Right atrium auricular region (tissue), 2 donors: Measurements from ENCODE around the gene PLPP7. TPM values are rescaled to one million over a fixed set of nuclear protein-coding genes. Genes with fewer than 3 reads are reported as not detected.

Experiments
- DNase-seq: peaks from one replicate; pipeline ENCODE4 v3.0.0-alpha.2; 2019; ENCODE audit warnings: low spot score
- H3K27ac ChIP-seq, 2 donors: fragments of 200-600 bp; sonication (generic); 1 replicate in 1 of 2; 2 replicates in 1 of 2; pipeline ENCODE4 v1.5.1; 2016 to 2019
- H3K27me3 ChIP-seq, 2 donors: fragments of 200-600 bp; sonication (generic); one replicate each; pipeline versions ENCODE4 v1.5.1 to v1.6.0; 2017 to 2019
- H3K36me3 ChIP-seq: fragments of 200-600 bp; sonication (generic); one replicate; pipeline ENCODE4 v1.5.1; 2016
- H3K4me1 ChIP-seq, 2 donors: fragments of 200-600 bp; sonication (generic); one replicate each; pipeline versions ENCODE4 v1.5.1 to v1.6.0; 2017 to 2019
- H3K4me3 ChIP-seq, 2 donors: fragments of 200-600 bp; sonication (generic); 1 replicate in 1 of 2; 2 replicates in 1 of 2; pipeline ENCODE4 v1.5.1; 2017 to 2019; ENCODE audit warnings: mild to moderate bottlenecking in 1 of 2, moderate library complexity in 1 of 2
- H3K9me3 ChIP-seq, 2 donors: fragments of 200-600 bp; sonication (generic); one replicate each; pipeline ENCODE4 v1.5.1; 2019
- total RNA-seq, 2 donors: library from RNA; depleted of rRNA; stranded (reverse); fragments of >200 nt; gene quantifications; one replicate each; pipeline ENCODE4 v1.1.0, GENCODE V29; 2016
- TF ChIP-seq, protein P1 (sequence below), 2 donors: fragments of 200-600 bp; sonication (generic); IDR thresholded peaks; one replicate each; pipeline ENCODE4 v1.5.1; 2019; ENCODE audit warnings: antibody characterized with exemption in 2 of 2

PLPP7 gene
- total RNA-seq, 2 donors from 2014 or later = 124 to 216 TPM

DNA sequence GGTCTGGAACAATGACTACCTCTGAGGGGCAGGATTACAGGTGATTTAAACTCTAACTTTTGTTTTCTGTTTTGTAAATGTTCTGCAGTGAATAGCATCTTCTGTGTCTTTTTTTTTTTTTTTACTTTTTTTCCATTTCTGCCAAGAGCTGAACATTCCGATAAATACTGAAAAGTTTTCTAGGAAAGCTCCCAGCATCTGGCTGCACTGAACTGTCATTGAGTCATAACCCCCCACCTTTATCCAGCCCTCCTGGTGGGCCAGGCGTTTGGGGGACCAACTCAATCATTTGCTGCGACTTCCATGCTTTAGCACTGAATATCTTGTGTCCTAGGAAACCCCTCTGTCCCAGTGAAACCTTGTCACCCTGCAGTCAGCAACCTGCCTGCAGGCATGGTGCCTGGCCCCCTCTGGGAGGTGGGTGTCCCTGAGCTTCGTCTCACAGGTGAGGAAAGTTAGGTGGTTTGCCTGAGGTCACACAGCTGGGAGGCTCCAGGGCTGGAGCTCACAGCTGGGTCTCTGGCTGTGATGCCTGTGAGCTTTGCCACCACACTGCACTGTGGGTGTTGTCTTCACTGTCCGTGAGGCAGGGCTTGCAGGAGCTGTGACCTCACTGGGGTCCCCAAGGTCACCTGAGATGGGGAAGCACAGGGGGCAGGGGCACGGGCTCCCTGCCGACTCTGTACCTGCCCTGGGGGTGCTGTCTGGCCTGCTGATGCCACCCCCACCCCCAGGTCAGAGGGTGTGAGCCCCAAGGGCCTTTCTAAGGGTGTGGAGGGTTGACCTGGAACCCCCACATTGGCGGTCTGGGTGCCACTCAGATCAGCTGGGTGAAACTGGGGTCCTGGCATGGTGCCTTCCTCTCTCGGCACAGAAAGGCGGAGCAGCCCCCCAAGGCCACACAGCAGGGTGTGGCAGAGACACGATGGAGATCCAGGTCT, 14.1 kb downstream of the PLPP7 start:
- no peak overlapping the region for H3K4me3 ChIP-seq
- no peaks in the 10 kb centered on the region for H3K36me3 ChIP-seq
- no peak for DNase-seq
- no peaks in the 10 kb centered on the region for H3K27me3 ChIP-seq
- TF ChIP-seq, protein P1, sequence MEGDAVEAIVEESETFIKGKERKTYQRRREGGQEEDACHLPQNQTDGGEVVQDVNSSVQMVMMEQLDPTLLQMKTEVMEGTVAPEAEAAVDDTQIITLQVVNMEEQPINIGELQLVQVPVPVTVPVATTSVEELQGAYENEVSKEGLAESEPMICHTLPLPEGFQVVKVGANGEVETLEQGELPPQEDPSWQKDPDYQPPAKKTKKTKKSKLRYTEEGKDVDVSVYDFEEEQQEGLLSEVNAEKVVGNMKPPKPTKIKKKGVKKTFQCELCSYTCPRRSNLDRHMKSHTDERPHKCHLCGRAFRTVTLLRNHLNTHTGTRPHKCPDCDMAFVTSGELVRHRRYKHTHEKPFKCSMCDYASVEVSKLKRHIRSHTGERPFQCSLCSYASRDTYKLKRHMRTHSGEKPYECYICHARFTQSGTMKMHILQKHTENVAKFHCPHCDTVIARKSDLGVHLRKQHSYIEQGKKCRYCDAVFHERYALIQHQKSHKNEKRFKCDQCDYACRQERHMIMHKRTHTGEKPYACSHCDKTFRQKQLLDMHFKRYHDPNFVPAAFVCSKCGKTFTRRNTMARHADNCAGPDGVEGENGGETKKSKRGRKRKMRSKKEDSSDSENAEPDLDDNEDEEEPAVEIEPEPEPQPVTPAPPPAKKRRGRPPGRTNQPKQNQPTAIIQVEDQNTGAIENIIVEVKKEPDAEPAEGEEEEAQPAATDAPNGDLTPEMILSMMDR (IDR thresholded peaks at IDR 0.05) = no peak
- H3K9me3 ChIP-seq = no peaks in the 10 kb centered on the region
- peak overlapping the region; percentile 87 to 93 for H3K27ac ChIP-seq
- peaks cover 0 to 35% of the 10 kb centered on the region in 2 donors for H3K4me1 ChIP-seq

DNA sequence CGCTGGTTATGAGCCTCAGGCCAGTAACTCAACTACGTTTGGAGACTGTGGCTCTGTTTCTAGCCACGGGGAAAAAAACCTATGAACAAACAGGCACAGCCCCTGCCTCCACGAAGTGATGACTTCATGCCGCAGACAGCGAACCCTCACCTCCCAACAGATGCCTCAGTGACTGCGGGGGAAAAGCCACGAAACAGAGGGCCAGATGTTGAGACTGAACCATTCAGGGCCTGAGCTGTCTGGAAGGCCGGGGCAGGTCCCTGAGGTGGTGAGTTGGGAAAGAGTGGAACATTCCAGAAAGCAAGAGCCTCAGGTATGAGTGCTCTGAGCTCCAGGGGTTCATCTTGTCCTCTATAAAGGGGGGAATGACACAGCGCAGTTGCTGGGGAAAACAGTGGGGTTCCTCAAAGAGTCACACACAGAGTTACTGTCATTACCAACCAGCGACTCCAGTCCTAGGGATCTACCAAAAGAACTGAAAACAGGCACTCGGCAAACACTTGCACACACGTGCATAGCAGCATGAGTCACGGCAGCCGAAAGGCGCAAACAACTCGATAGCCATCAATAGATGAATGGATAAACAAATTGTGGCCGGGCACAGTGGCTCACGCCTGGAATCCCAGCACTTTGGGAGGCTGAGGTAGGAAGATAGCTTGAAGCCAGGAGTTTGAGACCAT, 15.3 kb downstream of the PLPP7 start:
- H3K27me3 ChIP-seq = no peaks in the 10 kb centered on the region
- TF ChIP-seq, protein P1 (IDR thresholded peaks at IDR 0.05) = no peak
- H3K27ac ChIP-seq = peak overlapping the region; percentile 87 to 93
- no peak for DNase-seq
- H3K9me3 ChIP-seq = no peaks in the 10 kb centered on the region
- H3K36me3 ChIP-seq = no peaks in the 10 kb centered on the region
- H3K4me1 ChIP-seq = peaks cover 0 to 27% of the 10 kb centered on the region in 2 donors
- H3K4me3 ChIP-seq = no peak overlapping the region

DNA sequence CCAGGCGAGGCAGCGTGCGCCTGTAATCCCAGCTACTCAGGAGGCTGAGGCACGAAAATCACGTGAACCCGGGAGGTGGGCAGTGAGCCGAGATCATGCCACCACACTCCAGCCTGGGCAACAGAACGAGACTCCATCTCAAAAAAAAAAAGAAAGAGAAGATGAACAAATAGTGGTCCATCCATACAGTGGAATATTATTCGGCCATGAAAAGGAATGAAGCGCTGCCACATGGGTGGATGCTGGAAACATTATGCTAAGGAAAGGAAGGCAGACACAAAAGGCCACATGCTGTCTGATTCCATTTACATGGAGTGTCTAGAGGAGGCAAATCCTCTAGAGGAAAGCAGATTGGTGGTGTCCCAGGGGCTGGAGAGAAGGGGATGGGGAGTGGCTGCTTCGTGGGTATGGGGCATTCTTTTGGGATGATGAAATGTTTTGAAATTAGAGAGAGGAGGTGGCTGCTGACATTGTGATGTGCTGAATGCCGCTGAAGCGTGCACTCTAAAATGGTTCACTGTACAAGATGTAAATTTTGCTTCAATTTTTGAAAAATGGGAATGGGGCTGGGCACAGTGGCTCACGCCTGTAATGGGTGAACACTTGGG, 17.0 kb downstream of the PLPP7 start:
- DNase-seq = no peak
- Histone ChIP-seq H3K4me1 (peaks cover 0 to 37% of the 10 kb centered on the region in 2 donors), H3K36me3 (no peaks in the 10 kb centered on the region), H3K4me3 (no peak overlapping the region), H3K9me3 (no peaks in the 10 kb centered on the region), H3K27ac (peak overlapping the region; percentile 77 to 87), H3K27me3 (no peaks in the 10 kb centered on the region)
- TF ChIP-seq, protein P1 (IDR thresholded peaks at IDR 0.05) = no peak

DNA sequence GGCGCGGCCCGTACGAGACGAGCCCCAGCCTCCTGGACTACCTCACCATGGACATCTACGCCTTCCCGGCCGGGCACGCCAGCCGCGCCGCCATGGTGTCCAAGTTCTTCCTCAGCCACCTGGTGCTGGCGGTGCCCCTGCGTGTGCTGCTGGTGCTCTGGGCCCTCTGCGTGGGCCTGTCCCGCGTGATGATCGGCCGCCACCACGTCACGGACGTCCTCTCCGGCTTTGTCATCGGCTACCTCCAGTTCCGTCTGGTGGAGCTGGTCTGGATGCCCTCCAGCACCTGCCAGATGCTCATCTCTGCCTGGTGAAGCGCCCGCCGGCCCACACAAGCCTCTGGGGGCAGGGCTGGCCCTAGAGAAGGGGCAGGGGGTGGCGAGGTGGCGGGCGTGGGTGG, 18.5 kb downstream of the PLPP7 start:
- H3K9me3 ChIP-seq = no peaks in the 10 kb centered on the region
- peak overlapping the region; percentile 77 to 87 for H3K27ac ChIP-seq

DNA sequence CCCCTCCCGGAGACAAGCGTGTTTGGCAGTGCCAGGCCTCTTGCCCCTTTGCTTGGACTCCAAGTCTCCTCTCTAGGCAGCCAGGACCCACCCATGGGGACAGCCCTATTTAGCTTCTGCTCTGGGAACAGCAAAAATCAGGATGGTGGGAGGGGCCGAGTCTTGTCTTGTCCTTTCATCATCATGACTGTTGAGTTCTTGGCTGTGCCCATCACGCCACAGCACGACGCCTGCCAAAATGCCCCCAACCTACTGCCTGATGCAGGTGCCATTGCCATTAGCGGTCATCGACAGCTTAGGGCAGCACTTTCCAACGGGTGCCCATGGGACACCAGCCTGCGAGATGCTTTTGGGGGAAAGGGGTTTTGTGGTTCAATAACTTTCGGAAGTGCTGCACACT, 18.9 kb downstream of the PLPP7 start:
- Histone ChIP-seq H3K4me3 (no peak overlapping the region), H3K27ac (peak overlapping the region; percentile 77 to 87), H3K27me3 (no peaks in the 10 kb centered on the region), H3K4me1 (peaks cover 0 to 26% of the 10 kb centered on the region in 2 donors), H3K36me3 (no peaks in the 10 kb centered on the region), H3K9me3 (no peaks in the 10 kb centered on the region)
- TF ChIP-seq, protein P1 (IDR thresholded peaks at IDR 0.05) = no peak
- DNase-seq = no peak

More for the DNA sequence above, 18.5 kb downstream of the PLPP7 start:
- Histone ChIP-seq H3K27me3 (no peaks in the 10 kb centered on the region), H3K36me3 (no peaks in the 10 kb centered on the region), H3K4me1 (peaks cover 0 to 26% of the 10 kb centered on the region in 2 donors), H3K4me3 (no peak overlapping the region)
- no peak for DNase-seq
- TF ChIP-seq, protein P1 (IDR thresholded peaks at IDR 0.05) = no peak
